GM18511 (cell line): ENCODE measurements around the gene ZKSCAN5.
A peak's percentile ranks its signal among the peaks of the same experiment; 100 is the strongest.

Experiments
- ATAC-seq: cut with Tn5 transposase; IDR thresholded peaks from one replicate; pipeline ENCODE4 v1.9.1; 2021; ENCODE audit warnings: mild to moderate bottlenecking, moderate library complexity; ENCODE audit not compliant: unreplicated experiment

Gene ZKSCAN5

DNA sequence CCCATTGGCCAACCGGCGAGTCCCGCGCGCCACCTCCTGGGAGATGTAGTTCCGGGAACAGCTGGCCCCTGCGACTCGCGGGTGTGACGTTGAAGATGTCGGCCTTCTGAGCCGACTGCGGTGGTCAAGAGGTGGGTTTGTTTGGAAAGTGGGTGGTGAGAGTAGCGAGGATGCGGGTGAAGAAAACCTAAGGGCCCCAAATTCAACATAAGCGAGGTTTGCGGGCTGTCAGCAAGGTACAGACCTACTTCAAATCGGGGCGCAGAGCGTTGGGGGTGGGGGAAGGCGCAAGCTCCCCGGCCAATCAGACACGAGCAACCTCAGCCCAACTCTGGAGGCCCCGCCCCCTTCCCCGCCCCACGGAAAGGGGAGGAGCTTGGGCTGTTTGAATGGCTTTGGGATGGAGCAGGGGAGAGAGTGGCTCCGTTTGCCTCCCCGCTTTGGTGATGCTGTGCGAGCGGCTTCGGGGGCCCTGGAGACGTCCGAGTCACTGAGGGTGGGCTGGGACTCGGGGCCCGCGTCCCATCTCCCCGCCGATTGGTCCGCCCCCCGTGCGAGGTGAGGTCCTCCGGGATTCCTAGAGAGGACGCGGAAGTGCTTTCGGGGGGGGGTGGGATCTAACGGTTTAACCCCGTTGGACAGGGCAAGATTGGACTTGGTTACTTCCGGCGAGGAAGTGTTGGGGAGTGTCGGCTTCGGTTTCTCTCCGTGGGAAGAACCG, at the start of gene ZKSCAN5:
Gene ZKSCAN5, plus strand, starts transcription at position 60 of the 721 bp plus-strand sequence. CDS start 1,383 bp downstream, outside the sequence.
- ATAC-seq: peak; percentile 82

- ATAC-seq: no peak
These were observed 48.6 kb upstream of the ZKSCAN5 start for GRCh38 chr7:99455874-99456273.

DNA sequence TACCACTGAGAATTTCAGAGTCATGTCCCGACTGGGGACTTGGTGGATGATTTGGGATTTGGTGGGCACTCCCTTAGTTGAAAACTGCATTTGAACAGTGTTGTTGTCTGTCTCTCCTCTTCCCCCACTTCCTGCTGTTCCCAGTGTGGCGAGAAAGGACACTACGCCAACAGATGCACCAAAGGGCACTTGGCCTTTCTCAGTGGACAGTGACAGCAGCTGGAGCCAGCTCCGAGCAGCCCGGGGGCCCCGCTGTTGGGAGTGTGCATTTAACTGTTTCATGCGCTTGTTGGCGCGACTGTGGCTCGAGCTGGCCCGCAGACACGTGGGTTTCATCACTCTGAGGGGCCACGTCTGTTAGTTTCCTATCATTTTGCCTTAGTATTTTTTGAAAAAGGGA, 48.2 kb upstream of the ZKSCAN5 start:
- ATAC-seq: no peak

DNA sequence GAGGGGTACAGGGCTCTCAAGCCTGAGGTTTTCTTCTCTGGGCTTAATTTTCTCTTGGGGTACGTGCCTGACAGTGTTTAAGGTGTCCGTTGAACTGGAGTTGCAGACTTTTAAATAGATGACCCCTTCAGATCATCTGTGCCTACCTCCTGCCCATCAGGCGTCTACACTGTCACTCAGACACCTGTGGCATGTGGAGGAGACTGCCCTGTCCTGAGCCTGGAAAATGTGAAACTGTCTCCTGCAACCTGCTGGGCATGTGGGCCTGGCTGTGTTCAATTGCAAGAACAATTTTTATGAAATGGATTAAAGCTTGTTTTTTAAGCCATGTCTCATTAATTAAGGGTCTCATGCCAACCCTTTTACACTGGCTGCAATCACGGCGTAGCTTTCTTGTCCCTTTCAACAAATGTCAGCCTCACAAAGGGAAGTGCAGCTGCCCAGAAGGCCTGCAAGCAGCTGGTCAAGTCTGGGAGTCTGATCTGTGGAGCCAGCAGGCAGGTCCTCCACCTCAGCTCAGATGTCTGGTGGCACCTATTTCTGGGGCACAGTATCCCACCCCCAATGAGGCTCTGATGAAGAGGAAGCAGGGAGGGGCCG, 47.3 kb upstream of the ZKSCAN5 start:
- ATAC-seq: no peak

- no peak for ATAC-seq
These were observed 46.6 kb upstream of the ZKSCAN5 start for GRCh38 chr7:99457650-99458493.

DNA sequence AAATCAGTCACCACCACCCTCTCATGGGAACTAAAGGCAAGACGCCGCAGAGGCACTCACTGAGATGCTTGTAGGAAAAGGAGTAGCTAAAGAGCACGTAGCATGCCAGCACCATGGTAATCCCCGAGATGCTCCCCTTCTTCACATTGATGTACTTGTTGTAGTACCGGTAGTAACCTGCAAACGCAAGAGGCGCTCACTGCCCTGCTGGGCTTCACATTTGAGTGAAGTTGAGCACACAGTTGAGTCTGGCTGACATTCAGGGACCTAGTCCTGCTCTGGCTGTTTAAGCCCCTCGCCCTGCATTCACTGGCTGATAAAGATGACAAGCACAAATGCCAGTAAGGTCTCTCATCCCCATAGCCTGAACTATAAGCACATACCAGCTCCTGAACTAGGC, 45.4 kb upstream of the ZKSCAN5 start:
- no peak for ATAC-seq

DNA sequence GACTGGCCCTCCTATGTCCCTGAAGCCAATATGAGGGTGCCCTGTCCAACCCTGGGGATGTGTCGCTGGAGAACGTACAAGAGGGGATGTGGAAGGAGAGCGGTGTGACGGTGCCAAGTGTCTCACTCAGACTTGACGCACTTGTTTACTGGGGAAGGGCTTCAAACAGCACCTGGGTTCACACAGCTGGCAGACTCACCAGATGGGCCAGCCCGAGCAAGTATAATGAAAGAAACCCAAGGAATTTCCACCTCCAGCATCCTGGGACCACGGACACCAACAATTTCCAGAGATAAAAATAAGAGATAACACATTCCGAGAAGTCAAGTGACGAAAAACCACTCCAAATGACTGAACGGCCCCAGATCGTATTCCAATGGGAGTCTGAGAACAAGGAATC, 43.8 kb upstream of the ZKSCAN5 start:
- ATAC-seq: no peak

DNA sequence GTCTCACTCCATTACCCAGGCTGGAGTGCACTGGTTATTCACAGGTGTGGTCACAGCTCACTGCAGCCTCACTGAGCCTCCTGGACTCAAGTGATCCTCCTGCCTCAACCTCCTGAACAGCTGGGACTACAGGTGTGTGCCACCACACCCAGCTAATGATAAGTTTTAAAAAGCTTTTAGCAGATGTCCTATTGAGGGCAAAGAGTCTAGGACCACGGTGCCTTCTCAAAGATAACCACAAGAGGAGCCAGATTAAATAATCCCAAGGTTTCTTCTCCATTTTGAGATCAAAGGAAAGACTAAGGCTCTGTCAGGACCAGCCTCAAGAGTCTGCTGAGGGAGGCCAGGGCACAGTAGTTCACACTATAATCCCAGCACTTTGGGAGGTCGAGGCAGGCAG, 43.2 kb upstream of the ZKSCAN5 start:
- no peak for ATAC-seq

DNA sequence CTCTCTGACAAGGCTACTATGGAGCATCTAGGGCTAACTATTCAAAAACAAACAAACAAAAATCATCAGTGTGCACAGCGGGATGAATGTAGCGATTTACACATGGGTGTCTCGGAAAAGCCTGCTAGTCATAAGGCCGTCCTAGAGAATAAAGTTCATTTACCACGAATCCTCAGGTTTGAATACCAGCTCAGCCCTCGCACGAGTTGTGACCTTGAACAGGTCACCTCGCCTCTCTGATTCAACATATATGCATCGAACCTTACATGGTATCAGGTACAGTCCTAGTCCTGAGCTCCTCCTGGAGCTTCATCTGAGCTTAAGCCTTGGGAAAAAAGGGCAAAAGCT, 39.1 kb upstream of the ZKSCAN5 start:
- no peak for ATAC-seq

DNA sequence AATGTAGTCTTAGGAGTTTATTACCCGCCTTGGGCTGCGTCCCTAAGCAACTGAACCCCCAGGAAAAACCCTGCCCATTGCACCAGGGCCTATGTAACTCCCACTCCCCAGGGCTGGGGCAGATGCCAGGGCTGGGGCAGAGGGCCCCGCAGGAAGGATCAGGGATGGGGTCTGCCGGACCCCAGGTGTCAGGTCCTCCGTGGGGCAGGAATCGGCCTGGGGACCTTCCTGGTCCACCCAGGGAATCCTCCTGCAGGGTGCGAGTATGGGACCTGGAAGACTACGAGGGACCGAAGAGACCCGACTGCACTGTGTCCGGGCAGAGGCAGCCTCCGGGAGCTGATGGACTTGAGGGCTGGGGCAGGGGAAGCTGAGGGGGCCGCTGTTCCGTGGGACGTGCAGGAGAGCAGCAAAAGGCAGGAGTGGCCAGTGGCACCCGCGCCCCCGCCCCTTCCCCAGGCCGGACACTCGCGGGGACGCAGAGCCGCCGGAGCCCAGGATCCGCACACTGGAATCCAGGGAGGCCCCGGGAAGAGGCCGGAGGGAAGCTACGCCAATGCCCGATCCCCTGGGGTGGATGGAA, 36.0 kb upstream of the ZKSCAN5 start:
- no peak for ATAC-seq

GRCh38 chr7:99469381-99470065, 34.9 kb upstream of the ZKSCAN5 start:
- ATAC-seq: no peak

DNA sequence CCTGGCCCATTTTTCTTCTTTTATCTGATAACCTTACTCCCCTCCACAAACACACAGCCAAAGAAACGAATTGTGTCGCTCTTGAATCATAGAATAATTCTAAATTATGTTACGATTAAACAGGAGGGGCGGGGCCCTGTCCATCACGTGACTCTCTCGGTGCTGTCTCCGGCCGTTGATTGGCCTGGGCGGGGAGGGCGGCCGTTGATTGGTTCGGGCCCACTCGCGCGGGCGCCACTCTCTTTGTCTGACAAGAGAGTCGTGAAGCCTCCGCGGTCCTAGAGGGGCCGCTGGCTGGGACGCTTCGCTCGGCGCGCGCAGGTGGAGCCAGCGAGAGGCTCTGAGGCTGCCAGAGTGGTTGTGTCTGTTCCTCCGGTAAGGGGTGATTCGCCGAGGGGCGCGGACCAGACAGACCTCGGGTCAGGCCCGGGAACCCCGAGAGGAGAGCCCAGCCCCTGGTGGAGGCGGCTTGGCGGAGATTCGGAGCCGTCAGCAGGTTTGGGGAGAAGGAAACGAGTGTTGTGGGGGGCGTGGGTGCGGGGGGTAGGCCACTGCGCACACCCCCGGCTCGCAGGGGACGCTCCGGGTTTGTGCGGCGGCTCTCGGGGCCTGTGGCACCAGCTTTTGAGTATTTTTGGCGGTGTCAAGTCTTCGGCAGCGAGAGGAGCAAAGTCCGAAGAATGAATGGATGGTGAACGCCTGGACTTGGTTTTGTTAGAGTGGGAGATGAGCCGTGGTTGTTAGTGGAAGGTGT, 31.7 kb upstream of the ZKSCAN5 start, which contains the start of gene ZNF789:
Gene ZNF789, plus strand, starts transcription at position 330 of the 754 bp plus-strand sequence. CDS start 3,567 bp downstream, outside the sequence.
- peak; percentile 96 for ATAC-seq

- peak; percentile 7 for ATAC-seq
These were observed 31.2 kb upstream of the ZKSCAN5 start for GRCh38 chr7:99473315-99473596.

- ATAC-seq: no peak
These were observed 28.4 kb upstream of the ZKSCAN5 start for GRCh38 chr7:99476107-99476506.

DNA sequence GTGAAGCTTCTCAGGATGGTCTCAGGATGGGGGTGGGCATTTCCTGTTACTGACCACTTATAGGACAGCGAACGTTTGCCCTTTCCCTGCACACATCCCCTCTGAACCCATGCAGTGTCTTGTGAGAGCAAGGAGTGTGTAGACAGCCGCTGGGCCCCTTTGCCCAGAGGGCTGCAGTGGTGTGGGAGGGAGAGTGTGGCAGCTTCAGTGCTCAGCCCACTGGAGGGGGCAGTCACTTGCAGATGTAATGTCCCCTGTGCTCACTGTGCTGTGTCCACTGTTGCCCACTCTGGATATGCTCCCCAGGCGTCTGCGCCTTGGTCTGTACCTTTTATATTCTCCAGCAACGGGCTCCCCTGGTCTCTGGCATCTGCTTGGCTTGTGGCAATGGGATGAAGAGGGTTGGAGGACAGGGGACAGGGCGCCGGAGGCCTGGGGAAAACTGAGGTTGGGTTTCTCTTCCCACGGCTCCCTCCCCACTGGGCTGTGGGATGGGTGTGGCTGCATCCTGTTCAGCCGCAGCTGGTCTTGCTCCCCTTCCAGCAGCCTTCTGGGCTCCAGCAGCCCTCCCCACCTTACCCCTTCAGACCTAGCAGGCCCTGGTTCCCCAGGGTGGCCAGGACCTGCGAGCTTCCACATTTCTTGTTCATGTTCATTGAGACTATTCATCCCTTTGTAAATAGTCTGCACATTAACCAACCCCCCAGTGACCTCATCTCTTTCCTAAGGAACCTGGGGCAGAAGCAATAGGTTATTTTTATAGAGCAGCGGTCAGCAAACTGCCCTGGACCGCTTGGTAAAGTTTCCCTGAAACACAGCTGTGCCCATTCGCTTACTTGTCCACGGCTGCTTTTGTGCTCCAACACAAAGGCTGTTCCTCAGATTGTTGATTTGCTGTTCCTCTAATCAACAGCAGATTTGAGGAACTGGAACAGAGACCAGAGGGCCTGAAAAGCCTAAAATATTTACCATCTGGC, 25.7 kb upstream of the ZKSCAN5 start:
- no peak for ATAC-seq

DNA sequence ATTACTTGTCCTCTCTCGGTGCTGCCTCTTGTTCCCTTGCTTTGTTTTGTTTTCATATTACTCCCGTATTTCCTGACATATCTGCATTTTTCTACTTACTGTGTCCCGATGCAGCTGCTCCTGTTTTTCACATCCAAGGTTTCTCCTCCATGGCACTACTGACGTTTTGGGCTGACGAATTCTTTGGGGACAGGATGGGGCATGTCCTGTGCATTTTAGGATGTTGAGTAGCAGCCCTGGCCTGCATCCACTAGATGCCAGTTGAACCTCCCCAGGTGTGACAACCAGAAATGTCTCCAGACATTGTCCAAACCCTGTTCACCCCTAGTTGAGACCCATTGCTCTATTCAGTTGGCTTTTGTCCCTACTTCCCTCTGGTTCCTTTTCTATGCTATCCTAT, 19.4 kb upstream of the ZKSCAN5 start:
- ATAC-seq: no peak

GRCh38 chr7:99489235-99489634, 15.2 kb upstream of the ZKSCAN5 start:
- no peak for ATAC-seq

GRCh38 chr7:99490878-99491277, 13.6 kb upstream of the ZKSCAN5 start:
- ATAC-seq: no peak

DNA sequence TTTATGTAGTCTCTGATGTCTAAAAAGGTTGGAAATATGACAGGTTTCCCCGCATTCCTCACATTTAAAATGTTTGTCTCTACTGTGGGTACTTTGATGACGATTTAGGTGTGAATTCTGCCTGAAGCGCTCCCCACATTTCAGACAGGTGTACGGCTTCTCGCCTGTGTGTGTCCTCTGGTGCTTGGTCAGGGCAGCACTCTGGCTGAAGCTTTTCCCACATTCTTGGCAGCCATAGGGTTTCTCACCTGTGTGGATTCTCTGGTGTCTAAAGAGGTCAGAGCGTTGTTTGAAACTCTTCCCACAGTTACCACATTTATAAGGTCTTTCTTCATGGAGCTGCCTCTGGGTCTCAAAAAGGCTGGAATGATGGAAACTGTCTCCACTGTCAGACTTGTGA, 10.6 kb upstream of the ZKSCAN5 start:
- no peak for ATAC-seq
